NCI-H146 (cell line): ENCODE measurements around the gene MED9.
A peak's percentile ranks its signal among the peaks of the same experiment; 100 is the strongest.

Experiments used
- DNase-seq: peaks from one replicate; lab custom pipeline; 2025; lab: John Stamatoyannopoulos, UW

The MED9 gene

DNA sequence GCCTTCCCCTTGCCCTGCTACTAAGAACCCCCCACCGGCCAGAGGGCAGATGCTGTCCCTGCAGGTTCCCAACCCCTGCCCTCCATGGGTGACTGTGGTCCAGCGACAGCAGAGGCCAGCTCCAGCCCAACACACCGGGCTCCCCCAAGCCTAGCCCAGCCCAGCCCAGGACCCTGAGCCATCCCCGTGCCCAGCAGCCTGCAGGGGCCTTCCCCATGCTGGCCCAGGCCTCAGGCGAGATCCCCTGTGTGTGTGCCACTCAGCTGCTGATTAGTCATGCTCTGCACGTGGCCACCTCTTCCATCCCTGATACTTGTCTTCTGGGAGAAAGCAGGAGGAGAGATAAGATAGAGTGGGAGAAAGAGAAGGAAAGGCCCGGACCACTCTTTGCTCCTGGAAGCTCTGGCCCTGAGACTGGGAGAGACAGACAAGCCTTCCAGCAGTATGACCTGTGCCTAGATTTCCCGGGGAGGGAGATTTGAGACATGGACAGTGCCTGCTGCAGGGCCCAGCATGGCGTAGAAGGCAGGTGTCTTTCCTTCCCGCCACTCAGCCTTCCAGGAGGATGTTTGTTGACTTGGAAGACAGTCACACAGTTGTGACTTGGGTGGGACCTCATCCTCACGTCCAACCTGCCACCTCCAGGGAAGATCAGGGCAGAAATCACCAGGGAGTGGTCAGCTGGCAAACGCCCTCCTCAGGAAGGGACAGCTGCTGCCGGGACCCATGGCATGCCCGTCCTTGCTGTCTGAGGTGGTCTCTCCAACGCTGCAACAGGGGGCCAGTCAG, 60.7 kb downstream of the MED9 start:
- DNase-seq: peak; percentile 42

DNA sequence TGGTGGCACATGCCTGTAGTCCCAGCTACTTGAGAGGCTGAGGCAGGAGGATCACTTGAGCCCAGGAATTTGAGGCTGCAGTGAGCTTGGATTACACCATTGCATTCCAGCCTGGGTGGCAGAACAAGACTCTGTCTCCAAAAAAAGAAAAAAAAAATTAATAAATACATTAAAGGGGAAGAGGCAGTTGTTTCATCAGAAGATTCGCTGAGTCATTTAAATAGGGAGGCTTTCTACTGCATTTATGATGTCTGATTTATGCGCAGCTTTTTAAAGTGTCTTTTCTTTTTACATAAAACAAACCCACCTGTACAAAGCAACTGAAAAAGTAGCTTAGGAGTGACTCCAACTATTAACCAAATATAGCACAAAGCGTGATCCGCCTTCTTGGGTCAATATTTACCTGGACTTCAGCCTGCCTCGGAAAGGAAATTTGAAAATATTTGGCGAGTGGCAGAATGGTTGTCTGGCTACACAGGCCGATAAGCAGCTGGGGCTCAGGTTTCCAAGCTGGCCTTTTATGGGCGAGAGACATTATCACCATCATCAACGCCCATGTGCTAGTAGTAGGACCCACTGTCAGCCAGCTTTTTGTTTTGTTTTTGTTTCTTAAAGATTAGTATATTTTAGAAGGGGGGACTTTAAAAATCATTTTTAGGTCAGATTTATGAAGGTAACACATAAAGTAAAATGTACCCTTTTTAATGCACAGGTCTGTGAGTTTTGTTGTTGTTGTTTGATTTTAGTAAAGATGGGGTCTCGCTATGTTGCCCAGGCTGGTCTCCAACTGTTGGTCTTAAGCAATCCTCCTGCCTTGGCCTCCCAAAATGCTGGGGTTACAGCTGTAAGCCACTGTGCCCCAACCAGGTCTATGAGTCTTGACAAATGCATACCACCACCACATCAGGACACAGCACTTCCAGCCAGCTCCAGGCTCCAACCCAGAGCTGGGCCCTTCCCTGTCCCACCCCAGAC, 61.9 kb downstream of the MED9 start:
- peak; percentile 96 for DNase-seq

DNA sequence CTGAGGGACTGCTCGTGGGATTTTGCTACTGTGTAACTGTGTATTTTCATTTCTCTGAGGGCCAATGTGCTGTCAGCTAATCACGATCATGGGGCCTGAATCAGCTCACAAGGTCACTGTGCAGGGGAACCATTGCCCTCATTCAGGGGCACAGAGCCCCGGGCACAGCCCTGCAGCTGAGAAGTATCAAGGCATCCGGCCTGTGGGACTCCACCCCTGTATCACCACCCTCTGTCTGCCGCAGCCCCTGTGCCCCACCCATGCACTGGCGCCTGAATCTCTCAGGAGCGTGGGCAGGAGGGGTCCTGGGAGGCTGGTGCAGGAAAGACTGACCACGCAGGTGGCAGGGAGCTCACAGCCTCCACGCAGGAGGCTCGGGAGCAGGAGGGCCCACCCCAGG, 62.8 kb downstream of the MED9 start:
- DNase-seq: no peak

DNA sequence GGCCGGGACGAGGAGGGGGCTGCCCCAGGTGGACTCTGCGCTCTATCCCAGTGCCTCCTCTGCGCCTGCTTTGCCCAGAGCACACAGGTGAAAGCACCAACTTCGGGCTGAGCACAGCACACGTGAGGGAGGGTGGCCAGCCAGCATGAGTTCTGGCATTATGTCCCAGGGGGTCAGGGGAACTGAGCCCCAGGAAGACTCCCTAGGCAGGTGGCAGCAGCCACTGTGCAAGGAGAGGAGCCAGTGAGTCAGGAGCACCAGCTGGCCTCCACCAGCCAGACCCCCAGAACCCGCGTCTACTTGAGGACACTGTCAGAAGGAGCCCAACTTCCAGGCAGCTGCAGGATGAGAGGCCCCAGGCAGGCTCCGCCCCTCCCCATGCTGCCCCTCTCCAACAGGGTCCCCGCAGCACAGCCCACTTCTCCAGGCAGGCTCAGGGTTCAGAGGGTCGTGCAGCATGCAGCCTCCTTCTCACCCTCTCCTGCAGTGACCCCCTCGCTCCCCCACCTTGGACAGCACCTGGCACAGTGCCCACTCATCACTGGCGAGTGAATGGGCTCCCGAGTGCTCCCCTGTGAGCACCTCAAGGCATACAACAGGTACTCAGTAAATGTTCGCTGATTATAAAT, 63.6 kb downstream of the MED9 start:
- DNase-seq: no peak

DNA sequence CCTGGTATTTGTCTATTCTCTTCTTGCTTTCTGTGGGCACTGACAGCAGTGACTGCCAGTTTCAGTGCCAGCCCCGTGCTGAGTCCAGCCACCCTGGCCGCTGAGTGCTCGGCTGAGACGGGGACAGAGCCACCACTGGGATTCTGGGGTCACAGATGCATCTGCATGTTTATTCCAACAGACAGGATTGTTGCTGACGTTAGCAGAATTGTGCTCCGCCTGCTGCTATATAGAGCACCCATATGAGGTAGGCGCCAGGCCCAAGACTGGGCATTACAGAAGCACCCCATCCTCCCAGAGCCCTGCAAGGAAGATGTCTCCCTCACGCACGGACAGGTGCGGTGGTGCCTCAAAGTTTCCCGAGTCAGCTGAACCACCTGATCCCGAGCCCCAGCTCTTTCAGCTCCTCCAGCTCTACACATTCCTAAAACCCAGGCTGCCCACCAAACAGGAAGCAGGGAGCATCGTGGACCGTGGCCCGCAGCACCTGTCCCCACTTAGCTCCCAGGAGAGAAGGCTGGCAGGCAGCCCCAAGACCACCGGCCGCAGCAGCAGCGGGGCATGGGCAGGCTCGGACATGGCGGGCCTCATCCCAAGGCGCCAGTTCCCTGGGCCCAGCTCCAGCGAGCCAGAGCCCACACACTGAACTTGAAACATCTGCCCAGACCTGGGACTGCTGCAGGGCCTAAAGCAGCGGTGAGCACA, 64.3 kb downstream of the MED9 start:
- DNase-seq: no peak

DNA sequence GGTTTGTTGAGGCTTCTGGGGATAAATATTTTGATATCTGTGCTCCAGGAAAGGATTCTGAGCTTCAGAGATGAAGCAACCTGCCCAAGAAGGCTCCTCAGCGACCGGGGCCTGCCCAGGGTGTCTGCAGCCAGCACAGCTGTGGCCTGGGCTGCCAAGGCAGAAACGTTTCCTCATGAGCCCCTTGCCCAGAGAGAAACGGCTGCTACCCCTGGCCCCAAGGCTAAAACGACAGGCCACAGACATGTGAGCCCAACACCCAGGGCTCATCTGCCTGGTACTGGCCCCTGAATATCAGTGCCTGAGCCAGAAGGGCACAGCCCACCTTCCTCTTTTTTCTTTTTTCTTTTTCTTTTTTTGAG, 64.8 kb downstream of the MED9 start:
- no peak for DNase-seq
